DOHH2 (cell line): ENCODE measurements around the gene RFK.

ENCODE experiments used
- CTCF ChIP-seq: fragments of 200-600 bp; sonication (generic); IDR thresholded peaks from one replicate; pipeline ENCODE4 v1.5.1; 2014; ENCODE audit warnings: antibody characterized with exemption, mild to moderate bottlenecking, low read depth, low read length; ENCODE audit not compliant: poor library complexity, severe bottlenecking
- EZH2phosphoT487 ChIP-seq: fragments of 200-600 bp; sonication (generic); IDR thresholded peaks from 2 replicates; pipeline ENCODE4 v1.6.1; 2017; ENCODE audit warnings: borderline replicate concordance, mild to moderate bottlenecking, antibody characterized with exemption, low read length, moderate library complexity, mixed read lengths

GRCh38 chr9:76351006-76351405 is 43.2 kb downstream of the RFK start:
- TF ChIP-seq CTCF (no peak), EZH2phosphoT487 (no peak)
